IMR-90 (cell line): ENCODE measurements around the gene RAD51B. TPM values are rescaled to one million over a fixed set of nuclear protein-coding genes. Genes with fewer than 3 reads are reported as not detected.

Source experiments
- ATAC-seq: fragments of 200-7000 bp; cut with Tn5 transposase; 2 replicates; pipeline ENCODE4 v1.9.1; 2020; ENCODE audit warnings: low read depth, mild to moderate bottlenecking, moderate library complexity
- BruUV-seq: library from RNA; stranded (reverse); fragments of 400-500 nt; replicated peaks from 2 replicates; lab custom pipeline; 2021; lab: Mats Ljungman, UMichigan
- CTCF ChIA-PET: fragments of 300-600 bp; formaldehyde crosslinking; extraction: SDS; loops from one replicate; lab custom pipeline; 2021; ENCODE audit warnings: antibody characterized with exemption; lab: Yijun Ruan, JAX
- POLR2A ChIA-PET: fragments of 300-600 bp; sonication (Branson Sonifier 250); formaldehyde crosslinking; loops from one replicate; lab custom pipeline; 2022; ENCODE audit warnings: antibody characterized with exemption; ENCODE audit not compliant: unreplicated experiment; lab: Charles Lee
- DNase-seq: peaks from one replicate; pipeline ENCODE4 v3.0.0; 2013
- H2AFZ ChIP-seq: replicated peaks from 2 replicates; pipeline ENCODE3; 2013; ENCODE audit warnings: low read length, mild to moderate bottlenecking; ENCODE audit not compliant: poor library complexity
- H2AK5ac ChIP-seq: 2 replicates; pipeline ENCODE4 v1.6.1; 2013; ENCODE audit warnings: low read depth, low read length, inconsistent platforms
- H2AK9ac ChIP-seq: replicated peaks from 2 replicates; pipeline ENCODE3; 2013; ENCODE audit warnings: mild to moderate bottlenecking, low read depth, low read length, moderate library complexity; ENCODE audit not compliant: poor library complexity
- H2BK120ac ChIP-seq: 2 replicates; pipeline ENCODE4 v1.6.1; 2013; ENCODE audit warnings: low read depth, low read length, inconsistent platforms
- H2BK15ac ChIP-seq: 3 replicates; pipeline ENCODE4 v1.6.1; 2013; ENCODE audit warnings: low read depth, low read length, inconsistent platforms
- H2BK20ac ChIP-seq: 2 replicates; pipeline ENCODE4 v1.6.1; 2013; ENCODE audit warnings: low read depth, mild to moderate bottlenecking, inconsistent platforms, low read length, moderate library complexity
- H2BK5ac ChIP-seq: 2 replicates; pipeline ENCODE4 v1.6.1; 2013; ENCODE audit warnings: mild to moderate bottlenecking, low read depth, low read length, inconsistent platforms; ENCODE audit not compliant: poor library complexity, severe bottlenecking
- H3K14ac ChIP-seq: replicated peaks from 2 replicates; pipeline ENCODE4 v1.6.1; 2013; ENCODE audit warnings: low read depth, low read length, inconsistent platforms
- H3K18ac ChIP-seq: 2 replicates; pipeline ENCODE4 v1.6.1; 2013; ENCODE audit warnings: low read depth, low read length, control low read depth
- H3K23ac ChIP-seq: 2 replicates; pipeline ENCODE4 v1.6.1; 2013; ENCODE audit warnings: low read depth, low read length, inconsistent platforms
- H3K27ac ChIP-seq: 2 replicates; pipeline ENCODE4 v1.5.1; 2013; ENCODE audit warnings: mild to moderate bottlenecking, control low read depth, low read length; ENCODE audit not compliant: insufficient read depth
- H3K27me3 ChIP-seq: 2 replicates; pipeline ENCODE4 v1.6.1; 2013; ENCODE audit warnings: low read length; ENCODE audit not compliant: control insufficient read depth, insufficient read depth
- H3K36me3 ChIP-seq: 2 replicates; pipeline ENCODE4 v1.6.1; 2013; ENCODE audit warnings: low read length, mixed read lengths; ENCODE audit not compliant: control insufficient read depth, insufficient read depth
- H3K4ac ChIP-seq: 2 replicates; pipeline ENCODE4 v1.6.1; 2013; ENCODE audit warnings: low read depth, low read length, inconsistent platforms
- H3K4me1 ChIP-seq: 2 replicates; pipeline ENCODE4 v1.6.1; 2013; ENCODE audit warnings: low read length, mixed read lengths; ENCODE audit not compliant: control insufficient read depth, insufficient read depth
- H3K4me2 ChIP-seq: 2 replicates; pipeline ENCODE4 v1.6.1; 2013; ENCODE audit warnings: low read depth, mild to moderate bottlenecking, control low read depth, low read length, moderate library complexity
- H3K4me3 ChIP-seq: 2 replicates; pipeline ENCODE4 v1.5.1; 2013; ENCODE audit warnings: low read depth, mild to moderate bottlenecking, control low read depth, low read length, moderate library complexity; ENCODE audit not compliant: insufficient read depth
- H3K56ac ChIP-seq: 2 replicates; pipeline ENCODE4 v1.6.1; 2013; ENCODE audit warnings: low read length, inconsistent platforms; ENCODE audit not compliant: insufficient read depth; ENCODE audit errors: extremely low read depth
- H3K79me1 ChIP-seq, 2 experiments: 2 replicates each; pipeline ENCODE4 v1.6.1; 2013; ENCODE audit warnings: low read length in 2 of 2, inconsistent platforms in 1 of 2, low read depth in 1 of 2
- H3K9ac ChIP-seq: 2 replicates; pipeline ENCODE4 v1.6.1; 2013; ENCODE audit warnings: low read depth, low read length, control low read depth
- H3K9me1 ChIP-seq: 2 replicates; pipeline ENCODE4 v1.6.1; 2013; ENCODE audit warnings: low read length, inconsistent platforms; ENCODE audit not compliant: insufficient read depth
- H3K9me3 ChIP-seq: 2 replicates; pipeline ENCODE4 v1.6.1; 2013; ENCODE audit warnings: low read length; ENCODE audit not compliant: control insufficient read depth, insufficient read depth
- H4K20me1 ChIP-seq: 2 replicates; pipeline ENCODE4 v1.6.1; 2013; ENCODE audit warnings: low read length, inconsistent platforms; ENCODE audit not compliant: insufficient read depth
- H4K5ac ChIP-seq: 2 replicates; pipeline ENCODE4 v1.6.1; 2013; ENCODE audit warnings: mild to moderate bottlenecking, low read depth, low read length, control low read depth
- H4K8ac ChIP-seq, 2 experiments: 2 replicates each; pipeline ENCODE4 v1.6.1; 2013; ENCODE audit warnings: low read depth in 2 of 2, low read length in 2 of 2, control low read depth in 1 of 2, inconsistent platforms in 1 of 2
- H4K91ac ChIP-seq: 2 replicates; pipeline ENCODE4 v1.6.1; 2013; ENCODE audit warnings: low read depth, low read length, inconsistent platforms; ENCODE audit not compliant: insufficient read depth
- FOS ChIP-seq: fragments of 150-350 bp; IDR thresholded peaks from 2 replicates; pipeline ENCODE4 v1.6.1; 2016; ENCODE audit warnings: low read depth, low read length
- MAZ ChIP-seq: IDR thresholded peaks from 2 replicates; pipeline ENCODE4 v1.6.1; 2012; ENCODE audit warnings: low read depth, mild to moderate bottlenecking, low read length, improper control_type of control experiment, moderate library complexity, borderline replicate concordance
- RAD21 ChIP-seq: IDR thresholded peaks from 2 replicates; pipeline ENCODE4 v1.6.1; 2012; ENCODE audit warnings: low read length, improper control_type of control experiment
- RCOR1 ChIP-seq: IDR thresholded peaks from 2 replicates; pipeline ENCODE4 v1.6.1; 2012; ENCODE audit warnings: mild to moderate bottlenecking, low read length, improper control_type of control experiment; ENCODE audit not compliant: insufficient replicate concordance
- WGBS, 2 experiments: methylation state at CpG; one replicate each; pipeline versions ENCODE4 v1.1.5 to v1.1.7; 2013; ENCODE audit warnings: missing lambda C conversion rate in 2 of 2; ENCODE audit not compliant: insufficient read length in 1 of 2; ENCODE audit errors: extremely low coverage in 2 of 2; 5-methylcytosine and 5-hydroxymethylcytosine counted together
- dilution Hi-C: fragments of 300-500 bp; cut with HindIII; formaldehyde crosslinking; loops from one replicate; pipeline ENCODE4 v1.14.3; 2018; ENCODE audit warnings: low sequenced_read_pairs; ENCODE audit not compliant: unreplicated experiment
- in situ Hi-C: fragments of 300-500 bp; cut with MboI; formaldehyde crosslinking; loops from 3 replicates; pipeline ENCODE4 v1.14.3; 2019; ENCODE audit warnings: low sequenced_read_pairs, inconsistent platforms, mixed read lengths
- intact Hi-C: fragments of 100-400 bp; cut with micrococcal nuclease; formaldehyde crosslinking; loops from 2 replicates; pipeline ENCODE4 v1.10.0; 2022
- polyA plus RNA-seq, 3 experiments: library from polyadenylated mRNA; depleted of rRNA; stranded (reverse); fragments of >200 nt; gene quantifications; 2 replicates each; pipeline ENCODE4 v1.2.3, GENCODE V29; 2012; ENCODE audit warnings: low replicate concordance in 1 of 3
- total RNA-seq: library from RNA; depleted of rRNA; stranded (reverse); fragments of >200 nt; gene quantifications from 2 replicates; pipeline ENCODE4 v1.2.3, GENCODE V29; 2012

The RAD51B gene
- total and polyA plus RNA-seq, 2 of the 4 experiments (the other 2 are of a cell fraction): 5.1 to 18.8 TPM

- ATAC-seq (no peak), DNase-seq (peak; percentile 7)
- POLR2A ChIA-PET: no interaction called here
- no peak overlapping the region for H2AK5ac ChIP-seq
- no peak overlapping the region for H3K56ac ChIP-seq
- H4K20me1 ChIP-seq: no peaks in the 10 kb centered on the region
- no peak overlapping the region for H4K91ac ChIP-seq
- no peak overlapping the region for H3K4me2 ChIP-seq
- dilution Hi-C loops: no loop called here
- intact Hi-C loops: no loop called here
- H2AK9ac ChIP-seq: no peak overlapping the region
- H3K79me1 ChIP-seq: peaks cover 0 to 6% of the 10 kb centered on the region in 2 experiments; a peak in 3 of 4 replicates
- H3K9me3 ChIP-seq: no peaks in the 10 kb centered on the region
- no peak overlapping the region for H4K8ac ChIP-seq
- in situ Hi-C loops: no loop called here
- no peak overlapping the region for H2BK120ac ChIP-seq
- no peaks in the 10 kb centered on the region for H3K9me1 ChIP-seq
- no peak overlapping the region for H3K18ac ChIP-seq
- no peak overlapping the region for H2BK15ac ChIP-seq
- no peak overlapping the region for H2BK5ac ChIP-seq
- no peak overlapping the region for H2BK20ac ChIP-seq
- H4K5ac ChIP-seq: no peak overlapping the region
- WGBS, 2 experiments: no CpG with 5 or more reads among the region's 3 CpGs
- no peak overlapping the region for H3K14ac ChIP-seq
- no peak overlapping the region for H3K27ac ChIP-seq
- no peak for TF ChIP-seq FOS
- no peak for TF ChIP-seq MAZ
- no peak for TF ChIP-seq RCOR1
- TF ChIP-seq RAD21: no peak
- CTCF ChIA-PET: no interaction called here
- peaks cover 42% of the 10 kb centered on the region for H3K36me3 ChIP-seq
- no peaks in the 10 kb centered on the region for H3K4me1 ChIP-seq
- H3K4me3 ChIP-seq: no peak overlapping the region
- no TSS peak for BruUV-seq
- H3K23ac ChIP-seq: no peak overlapping the region
- H3K9ac ChIP-seq: no peak overlapping the region
- H3K27me3 ChIP-seq: no peaks in the 10 kb centered on the region
- H3K4ac ChIP-seq: no peak overlapping the region
- no peak overlapping the region for H2AFZ ChIP-seq
Observed at GRCh38 chr14:67806246-67806645, 13.3 kb upstream of the RAD51B start.
